Stimulated activated naive B cell treated with anti-CD40 and anti-IgM and Interleukin-4, amounts not matched to agents 10 μg/mL and 1 μg/mL and 100 μg/mL, for 72 hours (primary cell): Measurements from ENCODE around the gene LRRC71.

Experiments
- ATAC-seq, 2 donors: fragments of 150-1000 bp; cut with Tn5 transposase; replicated peaks; 2 replicates each; pipeline ENCODE4 v1.10.0; 2021; ENCODE audit warnings: moderate library complexity in 1 of 2
- DNase-seq: peaks from one replicate; pipeline ENCODE4 v3.0.0; 2021
- H3K27ac Mint-ChIP-seq: one replicate; pipeline ENCODE4 v1.8.0; 2022; ENCODE audit warnings: mild to moderate bottlenecking, mixed read lengths
- H3K27me3 Mint-ChIP-seq, 2 donors: one replicate each; pipeline ENCODE4 v1.8.0; 2022; ENCODE audit warnings: mixed read lengths in 2 of 2
- H3K36me3 Mint-ChIP-seq, 2 donors: one replicate each; pipeline ENCODE4 v1.8.0; 2022; ENCODE audit warnings: mixed read lengths in 2 of 2, mild to moderate bottlenecking in 1 of 2
- H3K4me1 Mint-ChIP-seq, 2 donors: one replicate each; pipeline ENCODE4 v1.8.0; 2022; ENCODE audit warnings: mixed read lengths in 2 of 2, mild to moderate bottlenecking in 1 of 2
- H3K4me3 Mint-ChIP-seq, 2 donors: one replicate each; pipeline ENCODE4 v1.8.0; 2022; ENCODE audit warnings: mild to moderate bottlenecking in 2 of 2, mixed read lengths in 2 of 2, moderate library complexity in 1 of 2
- H3K9me3 Mint-ChIP-seq, 2 donors: one replicate each; pipeline ENCODE4 v1.8.0; 2022; ENCODE audit warnings: mixed read lengths in 2 of 2, mild to moderate bottlenecking in 1 of 2

Gene LRRC71

GRCh38 chr1:156920233-156921052, at the start of gene LRRC71:
LRRC71 (plus strand) TSS chr1:156920632; CDS start chr1:156920804, 172 bp downstream.
- peaks cover 49 to 74% of the 10 kb centered on the region in 2 donors for H3K27me3 Mint-ChIP-seq
- no peak within 1 kb of the TSS for H3K27ac Mint-ChIP-seq
- DNase-seq (peak; percentile 39), ATAC-seq (peak; percentile 82 to 83)
- H3K36me3 Mint-ChIP-seq = no peaks in the 10 kb centered on the region
- H3K9me3 Mint-ChIP-seq = no peaks in the 10 kb centered on the region
- H3K4me3 Mint-ChIP-seq = peak within 1 kb of the TSS in 1 of 2 donors; percentile 29
- peaks cover 6 to 22% of the 10 kb centered on the region in 2 donors for H3K4me1 Mint-ChIP-seq

DNA sequence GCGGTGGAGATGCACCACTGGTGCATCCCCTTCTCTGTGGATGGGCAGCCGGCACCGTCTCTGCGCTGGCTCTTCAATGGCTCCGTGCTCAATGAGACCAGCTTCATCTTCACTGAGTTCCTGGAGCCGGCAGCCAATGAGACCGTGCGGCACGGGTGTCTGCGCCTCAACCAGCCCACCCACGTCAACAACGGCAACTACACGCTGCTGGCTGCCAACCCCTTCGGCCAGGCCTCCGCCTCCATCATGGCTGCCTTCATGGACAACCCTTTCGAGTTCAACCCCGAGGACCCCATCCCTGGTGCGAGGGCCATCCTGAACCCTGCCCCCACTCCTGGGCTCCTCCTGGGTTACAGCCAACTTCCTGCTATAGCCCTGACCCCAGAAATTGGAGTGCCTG, 46.8 kb upstream of the LRRC71 start:
- no peak overlapping the region for H3K27ac Mint-ChIP-seq
- H3K36me3 Mint-ChIP-seq = no peaks in the 10 kb centered on the region
- no peaks in the 10 kb centered on the region for H3K9me3 Mint-ChIP-seq
- H3K4me3 Mint-ChIP-seq = no peak overlapping the region
- no peaks in the 10 kb centered on the region for H3K4me1 Mint-ChIP-seq
- no peak for ATAC-seq
- no peak for DNase-seq
- peaks cover 38 to 41% of the 10 kb centered on the region in 2 donors for H3K27me3 Mint-ChIP-seq

- Mint-ChIP-seq H3K9me3 (no peaks in the 10 kb centered on the region), H3K27ac (no peak overlapping the region), H3K4me1 (no peaks in the 10 kb centered on the region), H3K4me3 (no peak overlapping the region), H3K36me3 (no peaks in the 10 kb centered on the region), H3K27me3 (peaks cover 42 to 45% of the 10 kb centered on the region in 2 donors)
- DNase-seq (no peak), ATAC-seq (no peak)
These were observed 46.3 kb upstream of the LRRC71 start for GRCh38 chr1:156874142-156874541.

- Mint-ChIP-seq H3K4me1 (no peaks in the 10 kb centered on the region), H3K27ac (no peak overlapping the region), H3K9me3 (no peaks in the 10 kb centered on the region), H3K4me3 (no peak overlapping the region), H3K27me3 (peaks cover 40 to 47% of the 10 kb centered on the region in 2 donors), H3K36me3 (no peaks in the 10 kb centered on the region)
- DNase-seq = no peak
- ATAC-seq = no peak
These were observed 45.7 kb upstream of the LRRC71 start for GRCh38 chr1:156874572-156875340.

DNA sequence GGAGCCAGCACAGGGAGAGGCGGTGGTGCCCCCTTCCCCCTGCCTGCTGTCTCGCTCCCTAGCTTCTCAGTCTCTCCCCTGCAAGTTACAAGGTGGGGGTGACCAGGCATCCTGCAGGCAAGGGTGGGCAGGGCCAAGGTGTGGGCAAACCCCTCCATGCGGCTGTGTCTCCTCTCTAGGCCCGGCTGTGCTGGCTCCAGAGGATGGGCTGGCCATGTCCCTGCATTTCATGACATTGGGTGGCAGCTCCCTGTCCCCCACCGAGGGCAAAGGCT, 45.2 kb upstream of the LRRC71 start:
- no peak overlapping the region for H3K27ac Mint-ChIP-seq
- H3K27me3 Mint-ChIP-seq = peaks cover 41 to 51% of the 10 kb centered on the region in 2 donors
- H3K4me3 Mint-ChIP-seq = no peak overlapping the region
- ATAC-seq (no peak), DNase-seq (no peak)
- no peaks in the 10 kb centered on the region for H3K9me3 Mint-ChIP-seq
- H3K4me1 Mint-ChIP-seq = no peaks in the 10 kb centered on the region
- H3K36me3 Mint-ChIP-seq = no peaks in the 10 kb centered on the region

DNA sequence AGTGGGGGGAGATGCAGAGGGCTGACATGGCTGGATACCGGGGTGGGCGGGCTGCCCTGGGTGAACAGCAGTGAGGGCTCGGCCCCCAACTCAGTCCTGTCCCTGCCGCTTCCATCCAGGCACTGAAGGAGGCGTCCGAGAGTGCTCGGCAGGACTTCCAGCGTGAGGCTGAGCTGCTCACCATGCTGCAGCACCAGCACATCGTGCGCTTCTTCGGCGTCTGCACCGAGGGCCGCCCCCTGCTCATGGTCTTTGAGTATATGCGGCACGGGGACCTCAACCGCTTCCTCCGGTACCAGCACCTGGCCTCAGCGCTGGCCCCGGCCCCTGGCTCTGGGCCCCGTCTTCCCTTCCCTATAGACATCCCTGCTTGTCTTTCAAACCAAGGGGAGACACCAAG, 44.2 kb upstream of the LRRC71 start:
- Mint-ChIP-seq H3K4me1 (no peaks in the 10 kb centered on the region), H3K9me3 (no peaks in the 10 kb centered on the region), H3K27ac (no peak overlapping the region), H3K27me3 (peaks cover 49 to 57% of the 10 kb centered on the region in 2 donors), H3K4me3 (no peak overlapping the region), H3K36me3 (no peaks in the 10 kb centered on the region)
- DNase-seq (no peak), ATAC-seq (no peak)

GRCh38 chr1:156877433-156878170, 42.8 kb upstream of the LRRC71 start:
- H3K9me3 Mint-ChIP-seq = no peaks in the 10 kb centered on the region
- no peaks in the 10 kb centered on the region for H3K36me3 Mint-ChIP-seq
- H3K4me1 Mint-ChIP-seq = no peaks in the 10 kb centered on the region
- DNase-seq (no peak), ATAC-seq (no peak)
- H3K27ac Mint-ChIP-seq = no peak overlapping the region
- H3K27me3 Mint-ChIP-seq = peaks cover 54 to 65% of the 10 kb centered on the region in 2 donors
- H3K4me3 Mint-ChIP-seq = no peak overlapping the region

- no peak overlapping the region for H3K4me3 Mint-ChIP-seq
- no peaks in the 10 kb centered on the region for H3K4me1 Mint-ChIP-seq
- peaks cover 56 to 69% of the 10 kb centered on the region in 2 donors for H3K27me3 Mint-ChIP-seq
- H3K9me3 Mint-ChIP-seq = no peaks in the 10 kb centered on the region
- H3K27ac Mint-ChIP-seq = no peak overlapping the region
- ATAC-seq (no peak), DNase-seq (no peak)
- no peaks in the 10 kb centered on the region for H3K36me3 Mint-ChIP-seq
These were observed 40.6 kb upstream of the LRRC71 start for GRCh38 chr1:156879876-156880275.

- Mint-ChIP-seq H3K27me3 (peaks cover 54 to 67% of the 10 kb centered on the region in 2 donors), H3K4me1 (no peaks in the 10 kb centered on the region), H3K9me3 (no peaks in the 10 kb centered on the region), H3K27ac (no peak overlapping the region), H3K36me3 (no peaks in the 10 kb centered on the region), H3K4me3 (no peak overlapping the region)
- ATAC-seq (no peak), DNase-seq (no peak)
These were observed 40.0 kb upstream of the LRRC71 start for GRCh38 chr1:156880473-156880872.

DNA sequence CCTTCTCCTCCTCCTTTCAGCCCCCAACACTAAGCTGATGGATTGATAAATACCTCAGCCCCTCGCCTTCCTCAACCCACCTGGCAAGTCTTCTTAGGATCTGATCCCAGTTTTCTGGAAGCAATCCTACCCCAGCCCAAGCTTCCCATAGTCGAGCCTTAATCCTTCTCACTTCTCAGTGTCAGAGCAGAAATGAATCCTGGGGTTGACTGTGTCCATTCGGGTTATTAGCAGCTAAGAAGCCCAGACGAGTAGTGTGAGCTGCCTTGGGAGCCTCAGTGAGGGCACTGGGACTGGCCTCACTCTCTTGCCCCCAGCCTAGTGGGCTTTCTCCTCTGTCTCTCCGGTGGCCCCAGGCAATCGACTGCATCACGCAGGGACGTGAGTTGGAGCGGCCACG, 39.3 kb upstream of the LRRC71 start:
- DNase-seq = no peak
- no peaks in the 10 kb centered on the region for H3K9me3 Mint-ChIP-seq
- no peak overlapping the region for H3K27ac Mint-ChIP-seq
- peaks cover 60 to 73% of the 10 kb centered on the region in 2 donors for H3K27me3 Mint-ChIP-seq
- no peak for ATAC-seq
- H3K4me1 Mint-ChIP-seq = no peaks in the 10 kb centered on the region
- H3K36me3 Mint-ChIP-seq = no peaks in the 10 kb centered on the region
- H3K4me3 Mint-ChIP-seq = no peak overlapping the region

GRCh38 chr1:156881663-156882062, 38.8 kb upstream of the LRRC71 start:
- no peak for ATAC-seq
- H3K9me3 Mint-ChIP-seq = no peaks in the 10 kb centered on the region
- H3K27me3 Mint-ChIP-seq = peaks cover 62 to 74% of the 10 kb centered on the region in 2 donors
- H3K27ac Mint-ChIP-seq = no peak overlapping the region
- H3K4me1 Mint-ChIP-seq = no peaks in the 10 kb centered on the region
- DNase-seq = no peak
- H3K4me3 Mint-ChIP-seq = no peak overlapping the region
- H3K36me3 Mint-ChIP-seq = no peaks in the 10 kb centered on the region

DNA sequence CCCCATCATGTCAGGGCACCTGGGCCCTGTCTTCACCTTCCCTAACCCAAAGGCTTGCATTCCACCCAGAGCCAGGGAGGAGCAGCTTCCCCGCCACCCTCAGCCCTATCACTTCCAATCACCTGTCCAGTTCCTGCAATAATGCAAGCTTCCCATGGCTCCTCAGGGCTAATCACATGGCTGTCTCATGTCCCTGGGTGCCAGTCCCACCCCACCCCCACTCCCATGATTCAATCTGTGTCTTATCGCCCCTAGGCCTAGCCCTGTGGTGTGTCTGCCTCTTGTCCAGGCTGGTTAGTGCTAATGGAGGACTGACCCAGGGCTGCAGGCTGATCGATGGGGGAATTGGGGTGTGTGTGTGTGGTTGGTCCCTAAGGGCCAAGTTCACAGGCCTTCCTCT, 37.9 kb upstream of the LRRC71 start:
- H3K27ac Mint-ChIP-seq = no peak overlapping the region
- peaks cover 68 to 79% of the 10 kb centered on the region in 2 donors for H3K27me3 Mint-ChIP-seq
- DNase-seq (no peak), ATAC-seq (no peak)
- no peaks in the 10 kb centered on the region for H3K4me1 Mint-ChIP-seq
- H3K36me3 Mint-ChIP-seq = no peaks in the 10 kb centered on the region
- no peaks in the 10 kb centered on the region for H3K9me3 Mint-ChIP-seq
- no peak overlapping the region for H3K4me3 Mint-ChIP-seq

GRCh38 chr1:156883919-156884318, 36.5 kb upstream of the LRRC71 start:
- no peaks in the 10 kb centered on the region for H3K36me3 Mint-ChIP-seq
- H3K9me3 Mint-ChIP-seq = no peaks in the 10 kb centered on the region

GRCh38 chr1:156884560-156885184, 35.8 kb upstream of the LRRC71 start:
- ATAC-seq = no peak

More at GRCh38 chr1:156883919-156884318, 36.5 kb upstream of the LRRC71 start:
- H3K4me1 Mint-ChIP-seq = no peaks in the 10 kb centered on the region
- H3K27me3 Mint-ChIP-seq = peaks cover 70 to 79% of the 10 kb centered on the region in 2 donors
- no peak overlapping the region for H3K4me3 Mint-ChIP-seq
- DNase-seq (no peak), ATAC-seq (no peak)
- H3K27ac Mint-ChIP-seq = no peak overlapping the region

More at GRCh38 chr1:156884560-156885184, 35.8 kb upstream of the LRRC71 start:
- H3K4me3 Mint-ChIP-seq = no peak overlapping the region
- H3K9me3 Mint-ChIP-seq = no peaks in the 10 kb centered on the region
- H3K4me1 Mint-ChIP-seq = no peaks in the 10 kb centered on the region
- DNase-seq = no peak
- H3K36me3 Mint-ChIP-seq = no peaks in the 10 kb centered on the region
- no peak overlapping the region for H3K27ac Mint-ChIP-seq
- H3K27me3 Mint-ChIP-seq = peaks cover 72 to 82% of the 10 kb centered on the region in 2 donors
